WTC11 (cell line): Measurements from ENCODE around the gene POLE3. TPM values are rescaled to one million over a fixed set of nuclear protein-coding genes. Genes with fewer than 3 reads are reported as not detected.

Experiments
- ATAC-seq: fragments of 200-7000 bp; cut with Tn5 transposase; 2 replicates; pipeline ENCODE4 v1.10.0; 2021; ENCODE audit warnings: mild to moderate bottlenecking, moderate library complexity
- CTCF ChIA-PET: fragments of 300-600 bp; sonication (Branson Sonifier 250); formaldehyde crosslinking; loops from one replicate; lab custom pipeline; 2021; ENCODE audit warnings: antibody characterized with exemption; lab: Charles Lee
- POLR2A ChIA-PET: fragments of 350-600 bp; sonication (Branson Sonifier 250); formaldehyde crosslinking; loops from one replicate; lab custom pipeline; 2021; ENCODE audit warnings: antibody characterized with exemption; lab: Charles Lee
- DNase-seq: peaks from one replicate; pipeline ENCODE4 v3.0.0; 2021; ENCODE audit warnings: low spot score
- H3K27ac Mint-ChIP-seq: 2 replicates; pipeline ENCODE4 v1.8.0; 2021; ENCODE audit warnings: mixed read lengths
- H3K27me3 Mint-ChIP-seq: 2 replicates; pipeline ENCODE4 v1.8.0; 2021; ENCODE audit warnings: low read depth, mild to moderate bottlenecking, moderate library complexity, mixed read lengths
- H3K36me3 Mint-ChIP-seq: 2 replicates; pipeline ENCODE4 v1.8.0; 2021; ENCODE audit warnings: mixed read lengths
- H3K4me1 Mint-ChIP-seq: 2 replicates; pipeline ENCODE4 v1.8.0; 2022; ENCODE audit warnings: mixed read lengths
- H3K4me3 Mint-ChIP-seq: 2 replicates; pipeline ENCODE4 v1.8.0; 2021; ENCODE audit warnings: mild to moderate bottlenecking, moderate library complexity, mixed read lengths
- H3K9me3 Mint-ChIP-seq: 2 replicates; pipeline ENCODE4 v1.8.0; 2021; ENCODE audit warnings: mixed read lengths
- ATF1 ChIP-seq: sonication (generic); formaldehyde crosslinking; IDR thresholded peaks from 2 replicates; pipeline ENCODE4 v1.8.1; 2023; ENCODE audit warnings: mild to moderate bottlenecking, moderate library complexity, missing genetic modification reagents
- CREM ChIP-seq: sonication (generic); formaldehyde crosslinking; IDR thresholded peaks from 2 replicates; pipeline ENCODE4 v1.8.1; 2022; ENCODE audit warnings: mild to moderate bottlenecking, missing genetic modification reagents, moderate library complexity
- FOXP4 ChIP-seq: sonication (generic); formaldehyde crosslinking; IDR thresholded peaks from 2 replicates; pipeline ENCODE4 v1.8.0; 2022; ENCODE audit warnings: mild to moderate bottlenecking, missing genetic modification reagents
- GABPB1 ChIP-seq: sonication (generic); formaldehyde crosslinking; IDR thresholded peaks from 2 replicates; pipeline ENCODE4 v1.8.1; 2023; ENCODE audit warnings: mild to moderate bottlenecking, missing genetic modification reagents
- GRHL2 ChIP-seq: fragments of 250-450 bp; sonication (Bioruptor Pico); IDR thresholded peaks from 2 replicates; pipeline ENCODE4 v1.8.0; 2022; ENCODE audit warnings: mild to moderate bottlenecking, moderate library complexity; ENCODE audit not compliant: insufficient replicate concordance, severe bottlenecking
- IRF1 ChIP-seq: sonication (generic); formaldehyde crosslinking; IDR thresholded peaks from 2 replicates; pipeline ENCODE4 v1.8.0; 2023; ENCODE audit warnings: missing genetic modification reagents
- IRF2 ChIP-seq: sonication (generic); formaldehyde crosslinking; IDR thresholded peaks from 2 replicates; pipeline ENCODE4 v1.8.0; 2022; ENCODE audit warnings: low read depth, missing genetic modification reagents, borderline replicate concordance
- JUN ChIP-seq: sonication (generic); formaldehyde crosslinking; IDR thresholded peaks from 2 replicates; pipeline ENCODE4 v1.8.0; 2023; ENCODE audit warnings: mild to moderate bottlenecking, missing genetic modification reagents
- NFE2L1 ChIP-seq: sonication (generic); formaldehyde crosslinking; IDR thresholded peaks from 2 replicates; pipeline ENCODE4 v1.8.1; 2023; ENCODE audit warnings: missing genetic modification reagents
- PREB ChIP-seq: sonication (generic); formaldehyde crosslinking; IDR thresholded peaks from 2 replicates; pipeline ENCODE4 v1.8.1; 2022; ENCODE audit warnings: mild to moderate bottlenecking, missing genetic modification reagents, moderate library complexity, borderline replicate concordance
- PRRX2 ChIP-seq: fragments of 250-450 bp; sonication (Bioruptor Pico); IDR thresholded peaks from 2 replicates; pipeline ENCODE4 v1.8.0; 2021; ENCODE audit warnings: mild to moderate bottlenecking
- RELA ChIP-seq: sonication (generic); formaldehyde crosslinking; IDR thresholded peaks from 2 replicates; pipeline ENCODE4 v1.8.1; 2022; ENCODE audit warnings: missing genetic modification reagents, mild to moderate bottlenecking, borderline replicate concordance
- SP1 ChIP-seq: sonication (generic); formaldehyde crosslinking; conservative IDR thresholded peaks from 2 replicates; pipeline ENCODE4 v1.8.1; 2022; ENCODE audit warnings: missing genetic modification reagents
- ZNF263 ChIP-seq: sonication (generic); formaldehyde crosslinking; IDR thresholded peaks from 2 replicates; pipeline ENCODE4 v1.8.1; 2022; ENCODE audit warnings: low read depth, mild to moderate bottlenecking, moderate library complexity, missing genetic modification reagents
- ZNF317 ChIP-seq: sonication (generic); formaldehyde crosslinking; IDR thresholded peaks from 2 replicates; pipeline ENCODE4 v1.8.1; 2023; ENCODE audit warnings: low read depth, mild to moderate bottlenecking, moderate library complexity, missing genetic modification reagents, borderline replicate concordance
- ZNF416 ChIP-seq: fragments of 250-450 bp; sonication (Bioruptor Pico); IDR thresholded peaks from 2 replicates; pipeline ENCODE4 v1.9.0; 2021; ENCODE audit warnings: mild to moderate bottlenecking, inconsistent platforms
- ZNF425 ChIP-seq: fragments of 250-450 bp; sonication (Bioruptor Pico); conservative IDR thresholded peaks from 2 replicates; pipeline ENCODE4 v1.9.0; 2021; ENCODE audit warnings: mild to moderate bottlenecking
- ZNF671 ChIP-seq: fragments of 250-450 bp; sonication (Bioruptor Pico); IDR thresholded peaks from 2 replicates; pipeline ENCODE4 v1.8.0; 2021; ENCODE audit warnings: mild to moderate bottlenecking
- total RNA-seq: library from RNA; stranded (reverse); gene quantifications from 3 replicates; pipeline ENCODE4 v1.2.3, GENCODE V29; 2021
- TF ChIP-seq, protein P1 (sequence below): sonication (generic); formaldehyde crosslinking; conservative IDR thresholded peaks from 2 replicates; pipeline ENCODE4 v1.8.1; 2022; ENCODE audit warnings: mild to moderate bottlenecking, missing genetic modification reagents
- TF ChIP-seq, protein P2 (sequence below): sonication (generic); formaldehyde crosslinking; IDR thresholded peaks from 2 replicates; pipeline ENCODE4 v1.8.0; 2022; ENCODE audit warnings: mild to moderate bottlenecking, missing genetic modification reagents

POLE3 gene
- total RNA-seq, 1 experiment from 2014 or later: 43.6 TPM

DNA sequence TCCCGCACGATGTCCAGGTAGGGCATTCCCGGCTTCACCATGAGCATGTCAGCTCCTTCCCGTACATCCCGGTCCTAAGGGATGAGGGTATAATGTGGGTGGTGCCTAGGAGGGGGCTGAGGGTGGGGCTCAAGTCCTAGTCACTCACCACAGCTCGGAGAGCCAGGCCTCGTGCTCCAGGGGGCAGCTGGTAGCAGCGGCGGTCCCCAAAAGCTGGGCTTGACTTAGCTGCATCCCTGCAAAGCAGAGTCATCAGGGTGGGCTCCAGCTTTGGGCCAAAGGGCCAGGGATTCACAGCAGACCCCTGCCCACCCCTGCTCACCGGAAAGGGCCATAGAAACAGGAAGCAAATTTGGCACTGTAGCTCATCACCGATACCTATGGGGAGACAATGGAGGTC, 21.0 kb downstream of the POLE3 start:
- no peak overlapping the region for H3K27ac Mint-ChIP-seq
- ChIA-PET POLR2A (no interaction called here), CTCF (no interaction called here)
- DNase-seq: no peak
- no peaks in the 10 kb centered on the region for H3K9me3 Mint-ChIP-seq
- H3K36me3 Mint-ChIP-seq: peaks cover 4% of the 10 kb centered on the region
- no peak overlapping the region for H3K4me3 Mint-ChIP-seq
- H3K4me1 Mint-ChIP-seq: no peaks in the 10 kb centered on the region
- no peaks in the 10 kb centered on the region for H3K27me3 Mint-ChIP-seq
- no peak for ATAC-seq
- no peak for TF ChIP-seq CREM (CRISPR knock-in tag)
- TF ChIP-seq NFE2L1 (CRISPR knock-in tag): no peak
- TF ChIP-seq, all 79 proteins: peak for 0

- POLR2A ChIA-PET: no interaction called here
- Mint-ChIP-seq H3K27me3 (no peaks in the 10 kb centered on the region), H3K4me3 (no peak overlapping the region), H3K36me3 (peaks cover 4% of the 10 kb centered on the region), H3K4me1 (no peaks in the 10 kb centered on the region), H3K9me3 (no peaks in the 10 kb centered on the region), H3K27ac (no peak overlapping the region)
- DNase-seq: no peak
- CTCF ChIA-PET: interaction anchor here (0.5 kb wide), 1 partner anchor 16 kb away, joined by 3 read pairs; no protein-coding TSS in a partner anchor
- TF ChIP-seq, protein P1, sequence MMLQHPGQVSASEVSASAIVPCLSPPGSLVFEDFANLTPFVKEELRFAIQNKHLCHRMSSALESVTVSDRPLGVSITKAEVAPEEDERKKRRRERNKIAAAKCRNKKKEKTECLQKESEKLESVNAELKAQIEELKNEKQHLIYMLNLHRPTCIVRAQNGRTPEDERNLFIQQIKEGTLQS: no peak
- TF ChIP-seq IRF2 (CRISPR knock-in tag) (no peak), ZNF263 (CRISPR knock-in tag) (no peak), ATF1 (CRISPR knock-in tag) (no peak), RELA (CRISPR knock-in tag) (no peak), FOXP4 (CRISPR knock-in tag) (no peak), ZNF416 (CRISPR knock-in tag) (no peak), SP1 (no peak), ZNF671 (no peak), PREB (no peak), IRF1 (no peak), PRRX2 (CRISPR knock-in tag) (no peak), GRHL2 (CRISPR knock-in tag) (no peak)
- TF ChIP-seq, protein P2, sequence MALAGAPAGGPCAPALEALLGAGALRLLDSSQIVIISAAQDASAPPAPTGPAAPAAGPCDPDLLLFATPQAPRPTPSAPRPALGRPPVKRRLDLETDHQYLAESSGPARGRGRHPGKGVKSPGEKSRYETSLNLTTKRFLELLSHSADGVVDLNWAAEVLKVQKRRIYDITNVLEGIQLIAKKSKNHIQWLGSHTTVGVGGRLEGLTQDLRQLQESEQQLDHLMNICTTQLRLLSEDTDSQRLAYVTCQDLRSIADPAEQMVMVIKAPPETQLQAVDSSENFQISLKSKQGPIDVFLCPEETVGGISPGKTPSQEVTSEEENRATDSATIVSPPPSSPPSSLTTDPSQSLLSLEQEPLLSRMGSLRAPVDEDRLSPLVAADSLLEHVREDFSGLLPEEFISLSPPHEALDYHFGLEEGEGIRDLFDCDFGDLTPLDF (CRISPR knock-in tag): no peak
- no peak for ATAC-seq
These were observed 21.6 kb downstream of the POLE3 start for GRCh38 chr9:113388833-113389232.

DNA sequence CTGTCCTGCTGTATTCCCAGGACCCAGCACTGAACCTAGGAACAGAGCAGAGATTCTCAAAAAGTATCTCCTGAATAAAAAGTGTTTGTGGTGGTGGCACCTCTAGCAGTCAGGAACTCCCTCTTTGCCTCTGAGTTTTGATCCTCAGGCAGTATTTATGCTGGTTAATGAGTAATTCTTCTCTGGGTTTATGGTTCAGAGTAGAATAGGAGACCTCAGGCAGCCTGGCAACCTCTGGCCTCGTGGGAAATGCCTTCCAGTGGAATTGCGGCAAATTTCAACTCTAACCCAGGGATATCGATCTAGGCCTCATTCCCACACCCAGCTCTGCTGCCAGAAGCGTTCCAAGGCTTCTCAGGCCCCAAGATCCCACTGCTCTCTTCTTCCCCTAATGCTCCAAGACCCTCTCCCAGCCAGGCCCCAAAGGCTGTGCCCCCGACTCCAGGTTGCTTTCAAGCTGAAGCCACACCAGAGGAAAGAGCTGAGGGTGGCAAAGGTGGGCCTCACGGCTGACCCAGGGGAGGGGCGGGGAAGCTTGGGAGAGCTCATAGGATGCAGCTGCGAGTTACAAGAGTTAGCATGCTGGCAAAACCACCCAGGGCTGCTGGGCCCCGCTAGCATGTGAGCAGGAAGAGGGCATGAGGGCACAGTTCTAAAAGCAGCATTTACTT, 22.8 kb downstream of the POLE3 start:
- ChIA-PET POLR2A (no interaction called here), CTCF (no interaction called here)
- no peak for DNase-seq
- H3K27ac Mint-ChIP-seq: no peak overlapping the region
- no peaks in the 10 kb centered on the region for H3K27me3 Mint-ChIP-seq
- H3K9me3 Mint-ChIP-seq: no peaks in the 10 kb centered on the region
- H3K36me3 Mint-ChIP-seq: peaks cover 4% of the 10 kb centered on the region
- no peaks in the 10 kb centered on the region for H3K4me1 Mint-ChIP-seq
- TF ChIP-seq JUN (CRISPR knock-in tag) (no peak), GABPB1 (0 out of 2 replicates have a peak, but pooled peaks have one; percentile 15), ZNF425 (CRISPR knock-in tag) (no peak), ZNF317 (CRISPR knock-in tag) (no peak)
- no peak overlapping the region for H3K4me3 Mint-ChIP-seq
- ATAC-seq: no peak
